CD4-positive, CD25-positive, alpha-beta regulatory T cell (primary cell): ENCODE results near the gene ANKRD6. TPM values are rescaled to one million over a fixed set of nuclear protein-coding genes. Genes with fewer than 3 reads are reported as not detected.

Experiments used
- ATAC-seq, 2 donors: fragments of 150-1000 bp; cut with Tn5 transposase; one replicate each; pipeline ENCODE4 v1.10.0; 2021; ENCODE audit warnings: low read depth in 2 of 2, moderate number of reproducible peaks in 2 of 2, moderate library complexity in 1 of 2
- DNase-seq, 3 donors: peaks; one replicate each; pipeline versions ENCODE4 v3.0.0 to v3.0.0-alpha.2; 2012 to 2022; ENCODE audit warnings: mixed read lengths in 1 of 3
- H3K27ac ChIP-seq: one replicate; pipeline ENCODE4 v1.7.0; 2013; ENCODE audit warnings: mild to moderate bottlenecking, low read length; ENCODE audit not compliant: insufficient read depth, poor library complexity, severe bottlenecking
- H3K27me3 ChIP-seq: one replicate; pipeline ENCODE4 v1.7.0; 2013; ENCODE audit warnings: low read length; ENCODE audit not compliant: control insufficient read depth, insufficient read depth
- H3K36me3 ChIP-seq: one replicate; pipeline ENCODE4 v1.7.0; 2013; ENCODE audit warnings: mild to moderate bottlenecking, low read length, moderate library complexity; ENCODE audit not compliant: control insufficient read depth, insufficient read depth
- H3K4me1 ChIP-seq: 2 replicates; pipeline ENCODE4 v1.7.0; 2013; ENCODE audit warnings: mild to moderate bottlenecking, low read length; ENCODE audit not compliant: insufficient read depth, control insufficient read depth, poor library complexity, severe bottlenecking
- H3K4me3 ChIP-seq: one replicate; pipeline ENCODE4 v1.7.0; 2013; ENCODE audit warnings: low read depth, mild to moderate bottlenecking, low read length, moderate library complexity
- H3K9me3 ChIP-seq, 2 experiments: 1 replicate in 1 of 2; 2 replicates in 1 of 2; pipeline ENCODE4 v1.7.0; 2013; ENCODE audit warnings: low read length in 2 of 2, mild to moderate bottlenecking in 1 of 2, moderate library complexity in 1 of 2; ENCODE audit not compliant: control insufficient read depth in 2 of 2
- H3K27ac Mint-ChIP-seq, 3 donors: one replicate each; pipeline ENCODE4 v1.8.0; 2020 to 2022; ENCODE audit warnings: mild to moderate bottlenecking in 3 of 3, mixed read lengths in 3 of 3, moderate library complexity in 2 of 3
- H3K27me3 Mint-ChIP-seq: one replicate; pipeline ENCODE4 v1.8.0; 2022; ENCODE audit warnings: mild to moderate bottlenecking, mixed read lengths
- H3K36me3 Mint-ChIP-seq: one replicate; pipeline ENCODE4 v1.8.0; 2020; ENCODE audit warnings: mixed read lengths
- H3K4me1 Mint-ChIP-seq, 4 donors: one replicate each; pipeline ENCODE4 v1.8.0; 2020 to 2022; ENCODE audit warnings: mixed read lengths in 4 of 4, mild to moderate bottlenecking in 1 of 4
- H3K4me3 Mint-ChIP-seq, 4 donors: one replicate each; pipeline ENCODE4 v1.8.0; 2020 to 2022; ENCODE audit warnings: mild to moderate bottlenecking in 4 of 4, mixed read lengths in 4 of 4, moderate library complexity in 3 of 4
- H3K9me3 Mint-ChIP-seq, 7 donors: one replicate each; pipeline ENCODE4 v1.8.0; 2020 to 2022; ENCODE audit warnings: mixed read lengths in 7 of 7, mild to moderate bottlenecking in 3 of 7, moderate library complexity in 2 of 7
- polyA plus RNA-seq, 4 donors: library from polyadenylated mRNA; unstranded; fragments of 300-500 nt; fragmentation: Illumina TruSeq; gene quantifications; one replicate each; pipeline ENCODE4 v1.2.3, GENCODE V29; 2021
- total RNA-seq: library from RNA; stranded (reverse); gene quantifications from one replicate; pipeline ENCODE4 v1.2.3, GENCODE V29; 2022

ANKRD6 gene
- total and polyA plus RNA-seq, 5 donors from 2014 or later, result 0.54 to 6.0 (median 1.4) TPM

DNA sequence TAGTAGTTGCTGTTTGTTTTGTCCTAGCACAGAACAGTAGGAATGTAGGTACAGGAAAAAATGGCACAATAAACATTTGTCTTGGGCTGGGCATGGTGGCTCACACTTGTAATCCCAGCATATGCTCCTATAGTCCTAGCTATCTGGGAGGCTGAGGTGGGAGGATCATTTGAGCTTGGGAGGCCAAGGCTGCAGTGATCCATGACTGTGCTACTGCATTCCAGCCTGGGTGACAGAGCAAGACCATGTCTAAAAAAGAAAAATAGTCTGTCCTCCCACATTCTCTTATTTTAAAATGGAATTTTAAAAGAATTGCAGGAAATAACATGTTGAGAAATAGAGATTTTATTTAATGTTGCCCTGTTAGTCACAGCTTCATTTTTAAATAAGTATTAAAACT, 87.8 kb downstream of the ANKRD6 start:
- Histone ChIP-seq H3K36me3 (no peaks in the 10 kb centered on the region), H3K4me1 (no peaks in the 10 kb centered on the region), H3K27ac (no peak overlapping the region), H3K9me3 (no peaks in the 10 kb centered on the region), H3K4me3 (no peak overlapping the region), H3K27me3 (no peaks in the 10 kb centered on the region)
- Mint-ChIP-seq H3K27ac (no peak overlapping the region), H3K27me3 (no peaks in the 10 kb centered on the region), H3K4me3 (no peak overlapping the region), H3K9me3 (peaks cover 0 to 2% (median 0%) of the 10 kb centered on the region in 7 donors), H3K4me1 (no peaks in the 10 kb centered on the region), H3K36me3 (peaks cover 3% of the 10 kb centered on the region)
- no peak for DNase-seq
- ATAC-seq, result no peak

DNA sequence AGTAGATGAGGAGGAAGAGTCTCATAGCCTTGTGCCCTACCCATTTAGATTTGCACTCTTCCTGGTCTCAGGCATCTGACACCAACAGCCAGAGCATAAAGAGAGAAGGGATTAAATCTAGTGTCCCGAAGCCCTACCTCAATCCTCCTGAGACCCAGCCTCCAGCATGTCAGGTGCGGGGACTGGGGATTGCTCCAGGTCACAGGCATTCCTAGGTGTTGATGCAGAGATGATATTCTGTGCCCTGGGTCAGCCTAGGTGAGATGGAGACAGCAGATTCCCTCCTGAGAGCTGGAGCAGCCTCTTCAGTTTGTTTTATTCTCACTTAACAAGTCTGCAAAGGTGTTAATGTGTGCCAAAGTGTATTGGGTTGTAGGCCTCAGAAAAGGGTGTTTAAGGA, 89.8 kb downstream of the ANKRD6 start:
- no peak overlapping the region for H3K4me3 ChIP-seq

DNA sequence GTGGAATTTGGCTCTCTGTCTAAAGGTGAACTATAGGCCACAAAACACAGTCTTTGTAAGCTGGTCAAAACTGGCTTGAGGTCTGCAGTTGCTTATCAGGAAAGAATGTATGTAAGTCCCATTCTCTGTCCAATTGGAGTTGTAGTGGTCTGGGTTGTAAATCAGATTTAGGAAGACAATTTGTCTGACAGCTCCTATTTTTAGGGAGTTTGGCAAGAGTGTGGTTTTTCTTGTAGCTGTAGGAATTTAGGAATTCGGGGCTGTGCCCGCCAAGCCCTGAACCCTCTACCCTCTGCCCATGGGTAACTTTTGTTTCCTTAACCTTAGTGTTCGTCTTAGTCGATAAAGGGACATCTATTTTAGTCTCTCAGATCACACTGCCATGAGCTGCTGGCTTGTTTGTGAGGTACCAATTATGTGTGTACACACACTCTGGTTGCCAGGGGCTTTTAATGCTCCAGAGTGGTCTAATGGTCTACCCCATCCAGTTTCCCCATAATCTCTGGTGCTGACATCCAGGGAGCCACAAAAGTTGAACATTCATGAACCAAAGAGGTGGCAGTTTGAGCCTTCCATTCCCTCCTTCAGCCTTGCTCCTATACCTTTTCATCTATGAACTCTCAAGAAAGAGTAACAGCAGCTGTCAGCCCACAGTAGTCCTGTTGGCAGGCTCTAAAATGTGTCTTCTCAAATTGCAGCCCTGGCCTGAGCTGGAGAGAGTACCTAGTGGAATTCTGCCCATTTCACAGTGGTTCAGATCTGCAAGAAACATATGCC, 93.0 kb downstream of the ANKRD6 start:
- Mint-ChIP-seq H3K36me3 (peaks cover 3% of the 10 kb centered on the region), H3K27me3 (no peaks in the 10 kb centered on the region), H3K4me3 (no peak overlapping the region), H3K27ac (no peak overlapping the region), H3K9me3 (peaks cover 0 to 2% (median 0%) of the 10 kb centered on the region in 7 donors), H3K4me1 (peaks cover 0 to 16% (median 5%) of the 10 kb centered on the region in 4 donors)
- no peaks in the 10 kb centered on the region for H3K4me1 ChIP-seq
- no peak overlapping the region for H3K4me3 ChIP-seq
- no peaks in the 10 kb centered on the region for H3K9me3 ChIP-seq
- ATAC-seq (no peak), DNase-seq (no peak)
- no peaks in the 10 kb centered on the region for H3K36me3 ChIP-seq
- H3K27me3 ChIP-seq, result no peaks in the 10 kb centered on the region
- no peak overlapping the region for H3K27ac ChIP-seq

More for the DNA sequence above, 89.8 kb downstream of the ANKRD6 start:
- Mint-ChIP-seq H3K36me3 (peaks cover 3% of the 10 kb centered on the region), H3K4me1 (peaks cover 0 to 5% (median 1%) of the 10 kb centered on the region in 4 donors), H3K27ac (no peak overlapping the region), H3K9me3 (peaks cover 0 to 3% (median 0%) of the 10 kb centered on the region in 7 donors), H3K4me3 (no peak overlapping the region), H3K27me3 (no peaks in the 10 kb centered on the region)
- Histone ChIP-seq H3K27ac (no peak overlapping the region), H3K9me3 (no peaks in the 10 kb centered on the region), H3K4me1 (no peaks in the 10 kb centered on the region), H3K27me3 (no peaks in the 10 kb centered on the region), H3K36me3 (no peaks in the 10 kb centered on the region)
- no peak for ATAC-seq
- DNase-seq, result no peak

- no peaks in the 10 kb centered on the region for H3K27me3 ChIP-seq
- ATAC-seq, result no peak
- no peaks in the 10 kb centered on the region for H3K9me3 ChIP-seq
- no peak overlapping the region for H3K27ac ChIP-seq
- H3K4me3 ChIP-seq, result no peak overlapping the region
- DNase-seq, result no peak
- peaks cover 7% of the 10 kb centered on the region for H3K36me3 Mint-ChIP-seq
- H3K4me1 ChIP-seq, result no peaks in the 10 kb centered on the region
- peak overlapping the region in 1 of 3 donors; percentile 62 for H3K27ac Mint-ChIP-seq
- no peak overlapping the region for H3K4me3 Mint-ChIP-seq
- H3K36me3 ChIP-seq, result no peaks in the 10 kb centered on the region
- peaks cover 0 to 2% (median 0%) of the 10 kb centered on the region in 7 donors for H3K9me3 Mint-ChIP-seq
- peaks cover 2% of the 10 kb centered on the region for H3K27me3 Mint-ChIP-seq
- H3K4me1 Mint-ChIP-seq, result peaks cover 0 to 16% (median 5%) of the 10 kb centered on the region in 4 donors
Observed at GRCh38 chr6:89526563-89526869, 93.6 kb downstream of the ANKRD6 start.

DNA sequence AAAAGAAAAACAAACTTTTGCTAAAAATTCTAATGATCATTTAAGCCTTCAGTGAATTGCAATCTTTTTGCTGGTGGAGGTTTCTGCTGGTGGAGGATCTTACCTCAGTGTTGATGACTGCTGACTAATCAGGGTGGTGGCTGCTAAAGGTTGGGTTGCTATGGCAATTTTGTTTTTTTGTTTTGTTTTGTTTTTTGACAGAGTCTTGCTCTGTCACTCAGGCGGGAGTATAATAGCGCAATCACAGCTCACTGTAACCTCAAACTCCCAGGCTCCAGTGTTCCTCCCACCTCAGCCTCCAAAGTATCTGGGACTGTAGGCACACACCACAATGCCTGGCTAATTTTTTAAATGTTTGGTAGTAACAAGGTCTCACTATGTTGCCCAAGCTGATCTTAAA, 94.7 kb downstream of the ANKRD6 start:
- peak overlapping the region in 2 of 4 donors; percentile 2 to 44 for H3K4me3 Mint-ChIP-seq
- peak overlapping the region in 2 of 3 donors; percentile 7 to 39 for H3K27ac Mint-ChIP-seq
- DNase-seq (peak in 2 of 3 donors; percentile 27 to 64), ATAC-seq (peak; percentile 66 to 74)
- H3K27me3 Mint-ChIP-seq, result peaks cover 11% of the 10 kb centered on the region
- no peak overlapping the region for H3K4me3 ChIP-seq
- H3K4me1 ChIP-seq, result no peaks in the 10 kb centered on the region
- H3K36me3 Mint-ChIP-seq, result peaks cover 14% of the 10 kb centered on the region
- peaks cover 0 to 16% (median 5%) of the 10 kb centered on the region in 4 donors for H3K4me1 Mint-ChIP-seq
- peaks cover 0 to 2% (median 0%) of the 10 kb centered on the region in 7 donors for H3K9me3 Mint-ChIP-seq
- H3K27ac ChIP-seq, result peak overlapping the region; percentile 43
- H3K36me3 ChIP-seq, result no peaks in the 10 kb centered on the region
- H3K27me3 ChIP-seq, result peaks cover 2% of the 10 kb centered on the region
- no peaks in the 10 kb centered on the region for H3K9me3 ChIP-seq

GRCh38 chr6:89528866-89529265, 95.9 kb downstream of the ANKRD6 start:
- H3K4me1 ChIP-seq, result no peaks in the 10 kb centered on the region
- H3K36me3 ChIP-seq, result no peaks in the 10 kb centered on the region
- Mint-ChIP-seq H3K36me3 (peaks cover 14% of the 10 kb centered on the region), H3K9me3 (peaks cover 0 to 2% (median 0%) of the 10 kb centered on the region in 7 donors), H3K27me3 (peaks cover 11% of the 10 kb centered on the region), H3K4me1 (peaks cover 0 to 16% (median 5%) of the 10 kb centered on the region in 4 donors), H3K4me3 (no peak overlapping the region), H3K27ac (peak overlapping the region in 1 of 3 donors; percentile 4)
- no peaks in the 10 kb centered on the region for H3K9me3 ChIP-seq
- no peak overlapping the region for H3K4me3 ChIP-seq
- H3K27me3 ChIP-seq, result peaks cover 2% of the 10 kb centered on the region
- ATAC-seq, result no peak
- DNase-seq, result no peak
- H3K27ac ChIP-seq, result no peak overlapping the region

DNA sequence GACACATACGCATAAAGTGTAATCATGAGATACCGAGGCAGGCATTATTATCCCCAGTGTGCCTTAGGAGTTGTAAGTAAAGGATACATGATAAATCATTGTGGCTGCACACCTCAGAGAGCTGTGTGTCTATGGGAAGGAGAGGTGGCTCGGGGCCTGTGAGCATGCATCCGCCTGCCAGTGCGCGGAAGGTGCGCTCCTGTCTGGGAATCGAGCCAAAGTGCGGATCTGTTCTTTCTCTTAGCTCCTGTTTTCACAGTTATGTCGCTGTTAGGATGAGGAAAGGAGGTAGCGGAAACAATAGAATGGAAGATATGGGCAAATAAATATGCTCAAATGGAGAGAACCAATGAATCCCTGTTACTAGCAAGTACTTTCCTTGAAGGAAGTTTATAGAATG, 98.0 kb downstream of the ANKRD6 start:
- Histone ChIP-seq H3K4me1 (no peaks in the 10 kb centered on the region), H3K9me3 (no peaks in the 10 kb centered on the region), H3K27me3 (peaks cover 2% of the 10 kb centered on the region), H3K27ac (no peak overlapping the region), H3K36me3 (no peaks in the 10 kb centered on the region), H3K4me3 (no peak overlapping the region)
- ATAC-seq, result no peak
- DNase-seq, result no peak
- H3K36me3 Mint-ChIP-seq, result peaks cover 14% of the 10 kb centered on the region
- H3K27ac Mint-ChIP-seq, result no peak overlapping the region
- H3K27me3 Mint-ChIP-seq, result peaks cover 11% of the 10 kb centered on the region
- peaks cover 0 to 2% (median 0%) of the 10 kb centered on the region in 7 donors for H3K9me3 Mint-ChIP-seq
- H3K4me1 Mint-ChIP-seq, result peaks cover 0 to 16% (median 5%) of the 10 kb centered on the region in 4 donors
- no peak overlapping the region for H3K4me3 Mint-ChIP-seq

DNA sequence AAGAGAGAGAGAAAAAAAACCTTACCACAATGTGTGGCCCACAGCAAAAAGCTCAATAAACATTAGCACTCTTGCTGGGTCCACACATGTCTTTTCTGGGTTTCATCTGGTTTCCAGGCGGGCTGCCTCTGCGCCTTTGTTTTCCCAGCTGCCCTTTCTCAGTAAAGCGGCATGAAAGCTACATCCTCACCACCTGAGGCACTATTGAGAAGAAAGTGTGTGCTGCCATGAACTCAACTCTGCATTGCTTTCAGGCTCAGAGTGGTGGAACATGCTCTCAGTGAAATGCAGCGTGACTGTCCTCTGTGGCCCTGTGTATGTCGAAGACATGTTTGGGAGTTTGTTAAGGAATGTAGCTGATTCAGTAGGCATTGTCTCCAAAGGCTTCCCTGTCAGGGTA, 103.3 kb downstream of the ANKRD6 start:
- Mint-ChIP-seq H3K4me3 (no peak overlapping the region), H3K36me3 (peaks cover 10% of the 10 kb centered on the region), H3K27me3 (peaks cover 15% of the 10 kb centered on the region), H3K27ac (peak overlapping the region in 1 of 3 donors; percentile 56), H3K9me3 (no peaks in the 10 kb centered on the region), H3K4me1 (no peaks in the 10 kb centered on the region)
- Histone ChIP-seq H3K27me3 (peaks cover 2% of the 10 kb centered on the region), H3K27ac (no peak overlapping the region), H3K36me3 (no peaks in the 10 kb centered on the region), H3K4me3 (no peak overlapping the region), H3K4me1 (no peaks in the 10 kb centered on the region), H3K9me3 (no peaks in the 10 kb centered on the region)
- ATAC-seq (no peak), DNase-seq (no peak)
